Measurements from ENCODE around the gene UBTD2. TPM values are rescaled to one million over a fixed set of nuclear protein-coding genes. Genes with fewer than 3 reads are reported as not detected.

Gene UBTD2
- total and polyA plus RNA-seq, 2 donors (not counting 1 experiment from before 2014, with no cell fraction given): 1.4 to 9.2 TPM

GRCh38 chr5:172278356-172278755 lies 5.2 kb downstream of the UBTD2 start:
- POLR2A ChIA-PET: no interaction called here

GRCh38 chr5:172276214-172276613 lies 7.3 kb downstream of the UBTD2 start:
- Mint-ChIP-seq H3K4me3 (no peak overlapping the region), H3K27ac (no peak overlapping the region)
- ATAC-seq (ENCODE audit: low read depth): no peak

More at GRCh38 chr5:172278356-172278755, 5.2 kb downstream of the UBTD2 start:
- no peak overlapping the region for H2AFZ ChIP-seq (ENCODE audit: insufficient read depth, low read depth, low read length, poor library complexity, severe bottlenecking)
- no peak overlapping the region for H3K27ac ChIP-seq (ENCODE audit: low read length in 2 of 2)
- no peaks in the 10 kb centered on the region for H3K36me3 ChIP-seq (replicated peaks in 1 of 2; ENCODE audit: control extremely low read depth in 1 of 2, control insufficient read depth in 1 of 2, extremely low read depth in 1 of 2, insufficient read depth in 2 of 2, low read length in 1 of 2)
- no peak for TF ChIP-seq EZH2 (IDR thresholded peaks at IDR 0.05; ENCODE audit: borderline replicate concordance, insufficient read depth, low read depth, low read length, poor library complexity, severe bottlenecking)
- TF ChIP-seq CTCF (IDR thresholded peaks at IDR 0.05): no peak
- CTCF ChIA-PET: no interaction called here
- intact Hi-C loops (cut with micrococcal nuclease): no loop called here
- H3K4me1 Mint-ChIP-seq: peaks cover 37% of the 10 kb centered on the region
- peaks cover 15% of the 10 kb centered on the region for H4K20me1 ChIP-seq (ENCODE audit: control insufficient read depth, insufficient read depth, low read length, poor library complexity, severe bottlenecking)
- no peak overlapping the region for H3K27ac Mint-ChIP-seq
- H3K9me3 ChIP-seq (ENCODE audit: control extremely low read depth in 1 of 3, control insufficient read depth in 2 of 3, insufficient read depth in 1 of 3, low read length in 2 of 3): peaks cover 0 to 7% (median 0%) of the 10 kb centered on the region in 3 donors
- ATAC-seq (ENCODE audit: low read depth) (no peak), DNase-seq (no peak)
- no peak overlapping the region for H3K4me3 Mint-ChIP-seq
- no peaks in the 10 kb centered on the region for H3K9me3 Mint-ChIP-seq (ENCODE audit: insufficient read depth)
- peaks cover 96% of the 10 kb centered on the region for H3K79me2 ChIP-seq (ENCODE audit: control insufficient read depth, insufficient read depth, low read length)
- H3K4me2 ChIP-seq (replicated peaks; ENCODE audit: low read depth, low read length, poor library complexity, severe bottlenecking): no peak overlapping the region
- no peak overlapping the region for H3K9ac ChIP-seq (ENCODE audit: low read length)
- peaks cover 22 to 23% of the 10 kb centered on the region in 2 donors for H3K4me1 ChIP-seq (ENCODE audit: control insufficient read depth in 2 of 2, insufficient read depth in 2 of 2, low read length in 2 of 2)
- 100% methylated on average over 1 of the region's 9 CpGs for WGBS (ENCODE audit: insufficient coverage)
- no peak overlapping the region for H3K4me3 ChIP-seq (ENCODE audit: control extremely low read depth in 1 of 5, extremely low read depth in 1 of 5, insufficient read depth in 1 of 5, low read depth in 2 of 5, low read length in 4 of 5)
- H3K27me3 ChIP-seq (replicated peaks in 1 of 4; ENCODE audit: control extremely low read depth in 1 of 4, control insufficient read depth in 3 of 4, insufficient read depth in 4 of 4, low read length in 3 of 4): no peaks in the 10 kb centered on the region
- no peaks in the 10 kb centered on the region for H3K27me3 Mint-ChIP-seq

More at GRCh38 chr5:172276214-172276613, 7.3 kb downstream of the UBTD2 start:
- Histone ChIP-seq H3K4me1 (ENCODE audit: control insufficient read depth in 2 of 2, insufficient read depth in 2 of 2, low read length in 2 of 2) (peaks cover 10 to 12% of the 10 kb centered on the region in 2 donors), H3K36me3 (replicated peaks in 1 of 2; ENCODE audit: control extremely low read depth in 1 of 2, control insufficient read depth in 1 of 2, extremely low read depth in 1 of 2, insufficient read depth in 2 of 2, low read length in 1 of 2) (no peaks in the 10 kb centered on the region), H3K4me3 (ENCODE audit: control extremely low read depth in 1 of 5, extremely low read depth in 1 of 5, insufficient read depth in 1 of 5, low read depth in 2 of 5, low read length in 4 of 5) (no peak overlapping the region), H3K4me2 (replicated peaks; ENCODE audit: low read depth, low read length, poor library complexity, severe bottlenecking) (no peak overlapping the region), H3K27ac (ENCODE audit: low read length in 2 of 2) (no peak overlapping the region), H4K20me1 (ENCODE audit: control insufficient read depth, insufficient read depth, low read length, poor library complexity, severe bottlenecking) (peaks cover 11% of the 10 kb centered on the region), H3K9me3 (ENCODE audit: control extremely low read depth in 1 of 3, control insufficient read depth in 2 of 3, insufficient read depth in 1 of 3, low read length in 2 of 3) (peaks cover 0 to 7% (median 0%) of the 10 kb centered on the region in 3 donors), H2AFZ (ENCODE audit: insufficient read depth, low read depth, low read length, poor library complexity, severe bottlenecking) (no peak overlapping the region), H3K79me2 (ENCODE audit: control insufficient read depth, insufficient read depth, low read length) (peaks cover 96% of the 10 kb centered on the region), H3K9ac (ENCODE audit: low read length) (no peak overlapping the region), H3K27me3 (replicated peaks in 1 of 4; ENCODE audit: control extremely low read depth in 1 of 4, control insufficient read depth in 3 of 4, insufficient read depth in 4 of 4, low read length in 3 of 4) (no peaks in the 10 kb centered on the region)
- ChIA-PET POLR2A (no interaction called here), CTCF (interaction anchor here (2.2 kb wide), 1 partner anchor 88 kb away, joined by 6 read pairs; the partner anchor contains the start of gene STK10)
- 100% methylated on average over 2 of the region's 3 CpGs for WGBS (ENCODE audit: insufficient coverage)
- no peak for DNase-seq
- TF ChIP-seq CTCF (IDR thresholded peaks at IDR 0.05) (no peak), EZH2 (IDR thresholded peaks at IDR 0.05; ENCODE audit: borderline replicate concordance, insufficient read depth, low read depth, low read length, poor library complexity, severe bottlenecking) (no peak)
- Mint-ChIP-seq H3K9me3 (ENCODE audit: insufficient read depth) (no peaks in the 10 kb centered on the region), H3K4me1 (peaks cover 28% of the 10 kb centered on the region), H3K27me3 (no peaks in the 10 kb centered on the region)
- intact Hi-C loops (cut with micrococcal nuclease): no loop called here

Measured in B cell (primary cell).